HG02623 (cell line): ENCODE measurements around the gene GNB2.

Experiments used
- ATAC-seq: cut with Tn5 transposase; IDR thresholded peaks from one replicate; pipeline ENCODE4 v1.9.1; 2021; ENCODE audit warnings: moderate library complexity; ENCODE audit not compliant: unreplicated experiment

The GNB2 gene

DNA sequence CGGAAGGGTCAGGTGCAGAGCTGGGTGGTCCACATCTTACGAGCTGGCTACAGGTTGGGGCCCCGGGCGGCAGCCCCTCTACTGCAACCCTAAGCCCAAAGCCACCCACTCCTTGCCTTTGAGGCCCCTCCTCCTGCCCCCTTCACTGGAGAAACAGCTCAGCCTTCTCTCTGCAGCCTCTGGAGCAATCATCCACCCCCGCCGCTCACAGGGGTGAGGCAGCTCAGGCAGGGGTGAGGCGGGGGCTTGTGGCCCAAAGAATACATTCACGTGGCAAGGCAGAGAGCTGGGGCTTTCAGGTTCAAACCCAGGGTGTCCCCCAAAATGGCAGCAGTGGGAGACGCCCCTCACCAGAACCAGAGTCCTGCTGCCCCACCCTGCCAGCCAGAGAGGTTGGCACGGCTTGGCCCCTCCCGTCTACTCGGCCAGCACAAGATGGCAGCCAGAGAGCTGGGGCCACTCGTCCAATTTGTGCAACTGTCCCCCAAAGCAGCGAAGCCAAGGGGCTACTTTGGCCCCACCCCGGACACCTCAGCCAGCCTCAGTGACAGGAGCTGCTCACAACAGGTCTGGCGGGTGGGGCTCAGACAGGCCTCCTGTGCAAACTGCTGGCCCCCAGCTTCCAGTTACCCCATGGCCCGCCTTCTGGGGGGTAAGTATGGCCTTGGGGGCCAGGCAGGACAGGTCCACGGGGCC lies 7.2 kb downstream of the GNB2 start:
- no peak for ATAC-seq

DNA sequence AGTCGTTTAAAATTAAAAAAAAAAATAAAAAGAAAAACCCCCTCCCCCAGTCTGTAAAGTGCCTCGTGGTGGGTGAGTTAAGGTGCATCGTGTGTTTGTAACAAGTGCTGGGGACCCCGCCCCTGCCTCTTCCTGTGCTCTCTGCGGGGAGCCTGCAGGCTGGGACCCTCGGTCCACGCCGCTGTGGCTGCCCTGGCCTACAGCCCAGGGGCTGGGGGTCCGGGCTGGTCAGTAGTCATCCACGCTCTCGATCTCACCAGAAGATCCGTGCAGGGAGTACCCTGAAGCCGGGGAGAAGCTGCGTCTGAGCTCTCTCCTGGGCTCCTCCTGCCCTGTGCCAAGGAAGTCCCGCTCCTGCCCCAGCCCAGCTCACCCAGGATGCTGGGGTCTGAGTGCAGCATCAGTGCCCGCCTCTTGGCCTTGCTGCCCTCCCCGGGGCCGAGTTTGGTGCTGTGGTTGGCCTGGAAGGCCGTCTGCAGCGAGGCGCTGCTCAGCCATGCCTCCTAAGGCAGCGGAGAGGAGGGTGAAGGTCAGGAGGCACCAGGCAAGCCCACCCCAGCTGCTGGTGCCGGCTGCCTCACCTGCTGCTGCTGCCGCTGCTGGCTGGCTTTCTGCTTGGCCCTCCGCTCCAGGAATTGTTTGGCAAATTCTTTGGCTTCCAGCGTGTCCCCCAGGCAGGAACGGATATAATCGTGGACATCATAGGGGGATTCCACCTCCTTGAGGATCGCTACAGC lies 8.1 kb downstream of the GNB2 start:
- ATAC-seq = no peak

DNA sequence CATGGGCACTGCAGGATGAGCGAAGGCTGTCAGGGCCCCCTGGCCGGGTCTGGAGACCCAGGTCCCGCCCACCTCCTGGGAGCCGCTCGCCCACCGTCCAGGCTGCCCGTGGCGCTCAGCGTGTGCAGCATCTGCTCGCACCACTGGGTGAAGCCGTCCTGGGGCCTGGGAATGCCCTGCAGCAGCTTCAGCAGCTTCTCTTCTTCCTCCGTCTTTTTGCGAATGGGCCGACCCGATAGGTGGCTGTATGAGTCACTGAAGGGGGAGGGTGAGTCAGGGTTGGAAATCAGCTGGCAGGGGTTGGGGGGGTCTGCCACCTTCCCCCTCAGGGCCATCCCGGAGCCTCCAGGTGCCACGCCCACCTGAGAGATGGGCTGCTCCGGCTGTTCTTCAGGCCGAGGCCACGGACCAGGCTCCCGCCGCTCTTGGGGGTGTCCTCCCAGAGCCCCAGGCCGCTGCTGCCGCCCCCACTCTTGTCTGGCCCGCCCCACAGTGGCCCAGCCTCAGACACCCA lies 8.7 kb downstream of the GNB2 start:
- no peak for ATAC-seq

DNA sequence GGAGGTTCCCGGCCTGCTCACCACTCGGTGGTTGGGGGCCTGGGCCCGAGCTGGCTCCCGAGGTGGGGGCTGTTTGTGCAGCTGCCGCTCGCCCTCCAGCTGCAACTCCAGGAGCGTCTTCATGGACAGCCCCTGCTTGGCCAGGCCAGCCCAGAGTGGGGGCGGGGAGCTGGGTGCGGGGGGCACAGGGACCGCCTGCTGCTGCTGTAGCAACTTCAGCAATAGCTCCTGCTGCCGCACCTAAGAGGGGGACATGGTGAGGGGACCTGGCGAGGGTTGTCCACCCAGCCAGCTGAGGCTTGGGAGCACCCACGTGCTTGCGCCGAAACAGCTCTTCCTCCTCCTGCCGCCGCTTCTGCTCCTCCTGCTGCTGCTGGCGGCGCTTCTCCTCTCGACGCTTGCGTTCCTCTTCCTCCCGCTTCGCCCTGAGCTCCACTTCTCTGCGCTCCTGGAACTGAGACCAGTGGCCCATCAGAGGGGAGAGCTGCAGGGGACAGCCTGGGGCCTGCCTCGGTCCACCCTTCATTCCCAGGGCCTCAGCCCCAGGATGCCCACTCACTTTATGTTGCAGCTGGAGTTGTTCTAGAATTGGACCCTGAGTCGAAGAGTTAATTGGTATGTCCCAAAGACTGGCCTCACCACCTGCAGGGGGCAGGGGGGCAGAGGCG lies 9.6 kb downstream of the GNB2 start:
- ATAC-seq = no peak

DNA sequence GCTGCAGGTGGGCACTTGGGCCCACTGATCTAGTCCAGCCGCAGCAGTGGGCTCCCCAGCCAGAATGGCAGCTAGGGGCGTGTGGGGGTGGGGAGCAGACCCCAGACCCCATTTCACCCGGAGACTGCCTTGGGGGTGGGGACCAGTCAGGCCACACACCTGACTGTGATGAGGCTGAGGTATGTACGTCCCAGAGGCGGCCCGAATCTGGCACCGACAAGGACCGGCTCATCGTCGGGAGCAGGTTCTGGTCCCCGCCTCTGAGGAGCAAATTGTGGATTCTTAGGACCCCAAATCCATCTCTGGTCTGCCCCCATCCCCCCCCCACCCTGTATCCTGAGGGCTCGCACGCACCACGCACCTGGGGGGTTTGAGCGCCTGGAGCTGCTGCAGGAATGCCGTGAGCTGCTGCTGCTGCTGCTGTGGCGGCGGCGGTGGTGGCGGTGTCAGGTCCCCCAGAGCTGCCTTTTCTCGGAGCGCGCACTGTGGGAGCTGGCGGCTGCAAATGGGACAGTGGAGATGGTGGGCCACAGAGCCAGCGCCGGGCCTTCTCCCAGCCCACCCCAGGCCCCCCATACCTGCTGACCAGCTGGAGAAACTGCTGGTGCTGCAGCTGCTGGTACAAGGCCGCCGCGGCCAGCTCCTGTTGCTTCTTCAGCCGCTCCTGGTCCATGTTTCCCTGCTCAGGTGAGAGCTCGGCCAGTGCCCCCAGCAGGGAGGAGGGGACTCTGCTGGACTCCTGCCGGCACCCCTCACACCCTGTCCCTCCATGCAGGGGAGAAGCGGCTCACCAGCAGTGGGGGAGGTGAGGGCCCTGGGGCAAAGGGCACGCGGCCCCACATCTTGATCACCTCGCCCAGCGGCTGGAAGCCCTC lies 10.4 kb downstream of the GNB2 start:
- ATAC-seq = no peak

DNA sequence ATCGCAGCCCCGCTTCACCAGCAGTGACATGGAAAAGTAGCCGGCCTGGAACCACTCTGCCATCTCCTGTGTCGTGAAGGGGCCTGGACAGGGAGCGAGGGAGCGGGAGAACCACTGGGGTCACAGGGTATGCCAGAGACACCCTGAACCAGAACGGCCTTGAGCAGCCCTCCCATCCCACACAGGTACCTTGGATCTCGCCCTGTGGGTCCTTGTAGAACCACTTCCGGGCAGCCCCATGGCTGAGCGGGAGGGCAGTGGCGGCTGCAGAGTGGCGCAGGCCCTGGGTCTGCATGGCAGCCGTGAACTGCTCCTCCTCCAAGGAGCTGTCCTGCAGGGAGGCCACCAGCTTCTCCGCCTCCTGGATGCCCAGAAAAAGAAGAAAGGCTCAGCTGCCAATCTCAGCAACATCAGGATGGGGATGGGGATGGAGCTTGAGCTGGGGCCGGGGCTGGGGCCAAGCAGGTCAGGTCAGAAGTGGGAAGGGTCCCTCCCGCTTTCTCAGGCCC lies 11.0 kb downstream of the GNB2 start:
- ATAC-seq = no peak

DNA sequence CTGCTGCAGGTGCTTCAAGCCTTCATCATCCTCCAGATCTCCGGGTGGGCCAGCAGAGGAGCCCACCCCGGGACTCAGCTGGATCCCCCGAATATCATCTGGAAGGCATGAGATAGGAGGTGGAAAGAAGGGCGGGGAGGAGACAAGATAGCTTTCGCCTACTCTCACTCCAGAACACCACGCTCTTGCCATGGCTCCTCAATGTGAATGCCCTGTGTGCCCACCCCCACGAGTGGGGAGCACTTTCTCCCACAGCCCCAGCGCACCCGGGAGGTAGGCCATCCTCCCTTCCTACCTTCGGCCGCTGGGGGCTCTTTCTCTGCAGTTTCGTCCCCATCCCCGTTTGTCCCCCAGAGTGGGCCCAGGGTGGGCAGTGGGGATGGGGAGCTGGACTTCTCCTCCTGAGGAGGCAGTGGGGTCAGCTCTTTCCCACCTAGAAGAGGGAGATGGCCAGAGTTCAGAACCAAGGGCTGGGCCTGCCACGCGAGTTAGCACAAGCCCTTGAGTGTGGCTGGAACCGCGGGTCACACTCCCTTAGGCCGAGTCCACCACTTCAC lies 11.6 kb downstream of the GNB2 start:
- no peak for ATAC-seq

DNA sequence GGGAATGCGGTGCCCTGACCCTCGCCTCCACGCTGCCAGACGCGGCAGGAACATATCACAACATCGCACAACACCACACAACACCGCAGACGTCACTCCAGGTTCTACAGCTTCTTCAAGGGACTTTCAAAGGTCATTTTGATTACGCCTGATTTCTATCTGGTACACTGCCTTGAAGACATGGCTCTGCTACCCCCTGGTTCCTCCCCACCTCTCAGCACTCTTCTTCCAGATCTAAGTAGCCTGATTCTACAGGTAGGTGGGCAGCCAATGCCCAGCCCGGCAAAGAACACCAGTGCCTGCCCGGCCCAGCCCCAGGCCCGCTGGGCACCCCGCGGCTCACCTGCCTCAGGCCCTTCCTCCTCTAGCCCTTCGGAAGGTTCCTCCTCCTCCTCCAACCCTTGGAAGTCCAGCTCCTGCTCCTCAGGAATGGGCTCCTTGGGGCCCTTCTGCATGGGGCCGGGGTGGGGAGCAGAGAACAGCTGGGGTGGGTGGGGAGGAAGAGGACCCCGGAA lies 12.1 kb downstream of the GNB2 start:
- ATAC-seq = no peak

DNA sequence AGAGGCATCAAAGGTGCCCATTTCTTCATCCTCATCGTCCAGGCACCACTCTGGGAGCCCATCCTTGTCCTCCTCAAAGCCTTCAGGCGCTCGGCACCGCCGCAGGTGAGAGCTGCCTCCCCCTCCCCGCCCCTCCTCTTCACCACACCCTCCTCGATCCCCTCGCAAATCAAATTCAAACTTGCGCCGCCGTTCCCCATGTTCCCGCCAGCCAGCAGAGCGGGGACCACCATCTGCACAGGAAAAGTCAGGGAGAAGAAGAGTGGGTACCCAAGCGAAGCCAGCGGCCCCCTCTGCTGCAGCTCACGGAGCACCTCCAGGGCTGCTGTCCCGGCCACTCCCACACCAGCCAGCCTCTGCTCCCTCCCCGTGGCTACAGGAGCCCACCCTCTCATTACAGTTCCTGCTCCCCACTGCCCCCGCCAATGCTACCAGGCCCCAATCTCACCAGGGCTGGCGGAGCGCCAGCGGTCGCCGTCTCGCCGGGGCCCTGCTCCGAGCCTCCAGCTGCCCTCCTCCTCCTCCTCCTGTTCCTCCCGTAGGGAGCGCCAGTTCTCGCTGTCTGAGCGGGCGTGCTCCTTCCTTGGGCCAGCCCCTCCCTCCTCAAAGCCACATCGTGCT lies 12.8 kb downstream of the GNB2 start:
- no peak for ATAC-seq

DNA sequence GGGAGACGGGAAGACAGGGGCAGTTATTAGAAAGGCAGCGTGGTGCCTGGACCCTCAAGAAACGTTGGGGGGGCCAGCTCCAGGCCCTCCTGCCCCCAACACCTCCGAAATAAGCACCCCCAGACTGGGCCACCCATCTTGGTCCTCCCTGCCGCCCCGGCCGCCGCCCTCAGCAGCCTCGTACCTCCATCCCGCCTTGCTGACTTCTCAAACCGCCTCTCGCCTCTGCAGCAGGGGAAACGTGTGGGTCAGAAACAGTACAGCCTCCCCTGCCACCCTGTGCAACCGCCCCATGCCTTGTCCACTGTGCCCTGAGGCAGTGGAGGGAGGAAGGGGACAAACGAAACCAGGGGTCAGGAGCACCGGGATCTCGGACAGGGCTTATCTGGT lies 13.3 kb downstream of the GNB2 start:
- ATAC-seq = no peak

DNA sequence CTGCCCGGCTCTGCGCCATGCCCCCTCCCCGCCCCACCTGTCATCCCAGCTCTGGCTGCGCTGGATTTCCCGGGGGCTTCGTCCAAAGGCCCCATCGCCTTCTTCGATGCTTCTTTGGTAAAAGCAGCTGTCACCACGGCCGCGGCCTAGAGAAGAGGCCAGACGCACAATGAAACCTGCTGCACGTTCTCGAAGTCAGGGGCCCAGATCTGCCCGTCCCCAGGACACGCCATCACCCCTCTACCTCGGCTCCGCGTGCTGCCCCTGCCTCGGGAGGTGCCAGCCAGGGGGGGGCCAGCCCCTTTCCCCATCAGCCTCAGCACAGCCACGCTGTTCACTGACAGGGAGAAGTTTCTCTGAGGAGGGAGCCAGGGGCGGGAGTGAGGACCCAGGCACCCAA lies 13.7 kb downstream of the GNB2 start:
- no peak for ATAC-seq

DNA sequence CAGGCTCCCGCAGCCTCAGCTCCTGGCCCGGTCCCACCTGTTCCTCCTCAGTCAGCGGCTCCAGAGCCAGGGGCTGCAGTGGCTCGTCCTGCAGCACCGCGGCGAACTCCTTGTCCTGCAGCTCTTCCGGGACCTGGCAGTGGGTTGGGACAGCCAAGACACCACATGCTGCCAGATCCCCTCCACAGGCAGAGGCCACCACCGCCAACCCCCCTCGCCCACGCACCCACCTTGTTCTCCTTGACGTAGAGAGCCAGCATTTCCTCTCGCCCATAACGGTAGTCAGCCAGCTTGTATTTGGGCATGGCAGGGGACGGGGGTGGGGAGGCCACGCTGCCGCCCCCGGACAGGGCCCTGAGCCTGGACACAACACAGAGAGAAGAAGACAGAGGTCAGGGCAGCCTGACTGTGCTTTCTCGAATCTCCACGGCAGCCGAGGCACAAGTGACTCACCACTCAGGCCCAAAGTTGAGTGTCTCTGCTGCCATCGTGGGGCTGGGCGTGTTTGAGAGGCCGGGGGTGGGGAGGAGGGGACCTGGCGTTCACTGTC lies 14.3 kb downstream of the GNB2 start:
- ATAC-seq = no peak

DNA sequence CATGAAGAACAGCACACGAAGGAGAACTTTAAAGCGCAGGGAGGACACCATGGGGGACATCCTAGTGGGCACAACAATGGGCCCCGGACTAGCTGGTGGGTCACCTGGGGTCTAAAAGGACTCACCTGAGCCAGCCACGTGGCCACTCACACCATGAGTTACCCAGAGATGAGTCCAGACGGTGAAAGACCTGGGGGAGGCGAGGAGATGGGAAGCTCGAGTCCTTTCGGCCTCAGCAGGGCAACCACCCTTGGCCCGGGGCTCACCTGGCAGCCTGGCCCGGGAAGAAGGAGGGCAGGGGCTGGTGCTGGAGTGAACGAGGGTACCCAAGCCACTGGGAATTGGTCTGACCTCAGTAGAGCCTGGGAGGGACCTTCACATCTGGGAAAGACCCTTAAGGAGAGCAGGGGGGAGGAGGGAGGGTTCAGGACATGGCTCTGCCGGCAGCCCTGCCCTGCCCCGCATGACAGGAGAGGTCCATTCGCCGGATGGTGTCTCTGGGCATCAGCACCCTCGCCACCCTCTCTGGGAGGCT lies 14.9 kb downstream of the GNB2 start:
- no peak for ATAC-seq

DNA sequence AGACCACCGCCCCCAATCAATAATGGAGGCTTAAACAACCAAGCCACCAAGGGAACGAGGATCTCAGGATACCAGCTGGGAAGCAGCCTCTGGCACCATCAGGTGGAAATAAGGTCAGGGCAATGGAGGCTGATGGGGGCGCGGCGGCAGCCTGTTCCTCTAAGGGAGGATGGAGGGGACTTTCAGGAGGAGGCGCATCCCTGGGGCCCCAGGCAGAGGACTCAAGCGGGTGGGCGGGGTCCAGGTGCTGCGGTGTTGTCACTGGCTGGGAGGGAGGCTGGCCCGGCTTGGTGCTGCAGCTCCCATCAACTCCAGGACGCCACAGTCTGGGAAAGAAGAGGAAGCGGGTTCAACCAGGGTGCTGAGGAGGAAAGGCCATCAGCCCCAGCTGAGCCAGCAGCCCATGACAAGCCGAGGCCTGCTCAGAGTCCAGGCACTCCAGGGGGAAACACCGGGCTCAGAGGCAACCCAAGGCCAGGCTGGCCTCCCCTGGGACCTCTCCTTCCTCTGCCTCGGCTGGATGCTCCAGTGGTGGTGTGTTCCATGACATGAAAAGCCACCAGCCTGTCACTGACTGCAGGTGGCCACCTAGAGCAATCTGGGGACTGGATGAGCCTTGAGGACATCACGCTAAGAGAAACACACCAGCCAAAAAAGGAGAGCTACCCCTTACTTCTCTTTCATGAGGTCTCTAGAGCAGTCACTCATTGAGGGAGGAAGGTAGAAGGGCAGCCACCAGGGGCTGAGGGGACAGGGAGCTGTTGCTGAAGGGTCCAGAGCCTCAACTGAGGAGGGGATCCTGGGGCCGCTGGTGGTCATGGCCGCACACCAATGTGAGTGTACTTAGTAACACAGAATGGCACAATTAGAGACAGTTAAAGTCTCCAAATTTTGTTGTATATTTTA lies 15.9 kb downstream of the GNB2 start:
- ATAC-seq = no peak

DNA sequence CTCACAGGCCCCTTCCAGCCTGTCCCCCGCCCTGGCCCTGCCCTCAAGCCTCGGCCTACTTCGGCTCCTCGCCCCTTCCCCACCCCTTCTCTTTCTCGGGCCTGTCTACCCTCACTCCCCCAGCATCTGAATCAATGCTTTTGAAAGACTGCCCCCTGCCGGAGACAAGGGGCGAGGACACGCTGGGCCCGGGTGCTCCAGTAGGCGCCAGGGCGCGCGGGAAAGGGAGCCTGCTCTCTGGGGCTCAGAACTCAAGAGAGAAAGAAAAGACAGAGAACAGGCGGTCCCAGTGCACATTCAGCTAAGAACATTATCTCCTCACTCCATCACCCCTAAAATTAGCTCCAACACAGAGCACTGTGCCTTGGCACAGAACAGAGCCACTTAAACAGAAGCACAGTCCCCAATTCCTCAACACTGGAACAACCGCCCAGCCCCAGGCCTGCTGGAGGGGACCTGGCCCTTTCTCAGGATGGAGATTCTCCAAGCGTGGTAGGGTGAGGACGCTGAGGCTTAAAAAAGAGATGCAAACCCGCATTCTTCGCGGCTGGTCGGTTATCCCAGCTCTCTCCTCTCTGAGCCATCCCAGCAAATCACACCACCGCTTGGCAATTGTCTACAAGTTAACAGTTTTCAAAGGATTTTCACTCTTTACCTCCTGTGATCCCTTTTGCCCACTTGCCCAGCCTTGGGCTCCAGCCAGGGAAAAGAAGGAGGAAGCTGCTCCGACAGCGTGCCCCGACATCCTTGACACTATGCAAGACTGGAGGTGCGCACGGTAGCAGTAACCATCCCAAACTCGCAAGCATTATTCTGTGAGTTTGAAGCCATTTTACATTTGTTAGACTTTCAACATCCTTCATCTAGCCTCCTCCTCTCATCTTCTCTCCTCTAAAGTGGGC lies 18.4 kb downstream of the GNB2 start:
- ATAC-seq = no peak

DNA sequence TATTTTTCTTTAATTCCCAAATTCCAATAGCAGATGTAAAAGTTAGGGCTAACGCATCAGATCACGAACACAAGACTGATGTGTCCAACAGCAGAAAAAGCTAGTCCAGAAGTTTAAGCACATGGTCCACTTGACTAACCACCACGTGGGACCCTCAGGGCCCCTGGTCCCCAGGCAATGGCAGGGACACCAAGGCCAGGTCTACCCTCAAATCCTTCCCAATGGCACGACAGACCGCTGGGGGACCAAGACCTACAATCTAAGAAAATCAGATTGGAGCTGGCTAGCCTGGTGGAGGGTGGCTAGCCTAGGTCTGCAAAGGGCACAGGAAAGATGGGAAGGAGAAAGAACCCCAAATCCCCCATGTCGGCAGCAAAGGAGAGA lies 19.0 kb downstream of the GNB2 start:
- ATAC-seq = no peak
